G401 (cell line): ENCODE results near the gene IQSEC1. TPM values are rescaled to one million over a fixed set of nuclear protein-coding genes. Genes with fewer than 3 reads are reported as not detected.
A peak's percentile ranks its signal among the peaks of the same experiment; 100 is the strongest.

ENCODE experiments used
- DNase-seq: peaks from one replicate; pipeline ENCODE4 v3.0.0-alpha.2; 2015; ENCODE audit warnings: low spot score
- in situ Hi-C: cut with HindIII; loops from 2 replicates; pipeline ENCODE4 v1.10.0; 2016; ENCODE audit warnings: low sequenced_read_pairs, mixed read lengths
- total RNA-seq: library from RNA; depleted of rRNA; stranded (reverse); fragments of >200 nt; shearing (Covaris generic); gene quantifications from 2 replicates; pipeline ENCODE4 v1.2.3, GENCODE V29; 2014

IQSEC1 gene
- total RNA-seq, 1 experiment from 2014 or later = 10.7 TPM

GRCh38 chr3:13074006-13074375 lies 762 bp upstream of the IQSEC1 start:
- DNase-seq = no peak
- in situ Hi-C loops = no loop called here

- in situ Hi-C loops = no loop called here
- peak; percentile 80 for DNase-seq
Observed at GRCh38 chr3:13072600-13073325, 466 bp downstream of the IQSEC1 start.

GRCh38 chr3:13072239-13072599 lies 1.0 kb downstream of the IQSEC1 start:
- in situ Hi-C loops = no loop called here
- peak; percentile 77 for DNase-seq

- DNase-seq = no peak
- in situ Hi-C loops = no loop called here
Observed at GRCh38 chr3:13071695-13072094, 1.5 kb downstream of the IQSEC1 start.

GRCh38 chr3:13070391-13071070 lies 2.7 kb downstream of the IQSEC1 start:
- DNase-seq = no peak
- in situ Hi-C loops = no loop called here

GRCh38 chr3:13069495-13069894 lies 3.7 kb downstream of the IQSEC1 start:
- DNase-seq = no peak
- in situ Hi-C loops = no loop called here

- no peak for DNase-seq
Observed at GRCh38 chr3:13068269-13069010, 4.8 kb downstream of the IQSEC1 start.

GRCh38 chr3:13067778-13068177 lies 5.5 kb downstream of the IQSEC1 start:
- in situ Hi-C loops = no loop called here
- DNase-seq = no peak

More at GRCh38 chr3:13068269-13069010, 4.8 kb downstream of the IQSEC1 start:
- in situ Hi-C loops = no loop called here

GRCh38 chr3:13066834-13067233 lies 6.4 kb downstream of the IQSEC1 start:
- in situ Hi-C loops = no loop called here
- no peak for DNase-seq

GRCh38 chr3:13066236-13066635 lies 7.0 kb downstream of the IQSEC1 start:
- DNase-seq = no peak
- in situ Hi-C loops = no loop called here

GRCh38 chr3:13065727-13066126 lies 7.5 kb downstream of the IQSEC1 start:
- in situ Hi-C loops = no loop called here
- no peak for DNase-seq

GRCh38 chr3:13064964-13065363 lies 8.3 kb downstream of the IQSEC1 start:
- DNase-seq = no peak
- in situ Hi-C loops = no loop called here

- in situ Hi-C loops = no loop called here
- no peak for DNase-seq
Observed at GRCh38 chr3:13064159-13064868, 8.9 kb downstream of the IQSEC1 start.

- DNase-seq = no peak
- in situ Hi-C loops = no loop called here
Observed at GRCh38 chr3:13063225-13063624, 10.0 kb downstream of the IQSEC1 start.

GRCh38 chr3:13062647-13063046 lies 10.6 kb downstream of the IQSEC1 start:
- DNase-seq = no peak

GRCh38 chr3:13060341-13060910 lies 12.8 kb downstream of the IQSEC1 start:
- DNase-seq = no peak
- in situ Hi-C loops = no loop called here

More at GRCh38 chr3:13062647-13063046, 10.6 kb downstream of the IQSEC1 start:
- in situ Hi-C loops = no loop called here

GRCh38 chr3:13058346-13059120 lies 14.7 kb downstream of the IQSEC1 start:
- no peak for DNase-seq
- in situ Hi-C loops = no loop called here

- in situ Hi-C loops = no loop called here
- no peak for DNase-seq
Observed at GRCh38 chr3:13057282-13058040, 15.8 kb downstream of the IQSEC1 start.
